ENCODE measurements around the gene KIAA1614.

GRCh38 chr1:180912801-180913565, at the start of gene KIAA1614:
- TF ChIP-seq CTCF (IDR thresholded peaks at IDR 0.05) (peak in 1 of 4 experiments; percentile 2), POLR2A (IDR thresholded peaks at IDR 0.05) (no peak)
